ENCODE results near the gene TNFSF8. TPM values are rescaled to one million over a fixed set of nuclear protein-coding genes. Genes with fewer than 3 reads are reported as not detected.

Gene TNFSF8
- polyA plus RNA-seq, 1 of the 3 experiments (the other 2 are of a cell fraction) = not detected

- TF ChIP-seq USF2 (IDR thresholded peaks at IDR 0.05; ENCODE audit: borderline replicate concordance, low read depth, low read length) = no peak
- TF ChIP-seq EP300 (IDR thresholded peaks at IDR 0.05; ENCODE audit: borderline replicate concordance in 1 of 2, low read depth in 1 of 2, low read length in 1 of 2) = no peak
- no peak for TF ChIP-seq IRF3 (IDR thresholded peaks at IDR 0.05; ENCODE audit: low read depth, low read length)
These were observed 13.9 kb downstream of the TNFSF8 start (continued) for GRCh38 chr9:114916481-114916880.

GRCh38 chr9:114914139-114914538, 16.3 kb downstream of the TNFSF8 start:
- H3K9me3 ChIP-seq = no peaks in the 10 kb centered on the region
- H4K20me1 ChIP-seq (ENCODE audit: insufficient read depth) = no peaks in the 10 kb centered on the region
- no peak overlapping the region for H3K4me3 ChIP-seq (ENCODE audit: low read depth in 2 of 2, low read length in 1 of 2)
- no peak overlapping the region for H3K27ac ChIP-seq (ENCODE audit: low read depth in 2 of 2, low read length in 1 of 2)
- H3K9me2 ChIP-seq = no peaks in the 10 kb centered on the region
- no peak overlapping the region for H3K4me2 ChIP-seq
- no peaks in the 10 kb centered on the region for H3K79me2 ChIP-seq (ENCODE audit: insufficient read depth)
- H3K4me1 ChIP-seq (ENCODE audit: control insufficient read depth in 1 of 2, insufficient read depth in 2 of 2, low read depth in 1 of 2, low read length in 1 of 2) = peaks cover 0 to 12% of the 10 kb centered on the region in 2 experiments; a peak in 3 of 4 replicates
- whole genome bisulfite sequencing (ENCODE audit: low lambda C conversion rate) = 31% methylated on average over 1 of the region's 1 CpG
- H3F3A ChIP-seq (replicated peaks; ENCODE audit: insufficient read depth) = no peaks in the 10 kb centered on the region
- DNase-seq = no peak
- H3K36me3 ChIP-seq (replicated peaks in 1 of 2; ENCODE audit: control insufficient read depth in 1 of 2, insufficient read depth in 2 of 2, low read length in 1 of 2) = no peaks in the 10 kb centered on the region
- H3K27me3 ChIP-seq (ENCODE audit: insufficient read depth) = no peaks in the 10 kb centered on the region; the same call in 1 of the 2 replicates
- TF ChIP-seq YY1 (IDR thresholded peaks at IDR 0.05; ENCODE audit: low read depth) (no peak), EP300 (IDR thresholded peaks at IDR 0.05; ENCODE audit: borderline replicate concordance in 1 of 2, low read depth in 1 of 2, low read length in 1 of 2) (no peak), POLR2AphosphoS5 (IDR thresholded peaks at IDR 0.05; ENCODE audit: low read depth, low read length) (no peak), CTCF (IDR thresholded peaks at IDR 0.05) (peak; percentile 55), MXI1 (IDR thresholded peaks at IDR 0.05; ENCODE audit: low read depth, low read length) (no peak), JUND (IDR thresholded peaks at IDR 0.05) (no peak), TAF1 (IDR thresholded peaks at IDR 0.05; ENCODE audit: borderline replicate concordance, low read depth, low read length) (no peak), SMC3 (IDR thresholded peaks at IDR 0.05; ENCODE audit: low read depth, low read length) (peak; percentile 30; the same call in 1 of the 2 replicates)
- POLR2A ChIA-PET = no interaction called here
- CTCF ChIA-PET = interaction anchor here (0.7 to 5.0 kb wide), 12 partner anchors 10 to 611 kb away, joined by 3 to 31 read pairs (median 5); partner anchors contain the start of gene TEX48
- H2AFZ ChIP-seq (ENCODE audit: low read depth) = no peak overlapping the region
- no peak overlapping the region for H3K9ac ChIP-seq

- TF ChIP-seq RAD21 (IDR thresholded peaks at IDR 0.05; ENCODE audit: low read length) = no peak
- TF ChIP-seq PBX3 (IDR thresholded peaks at IDR 0.05) = 0 out of 2 replicates have a peak, but pooled peaks have one; percentile 28
- DNase-seq = no peak
- 48% methylated on average over 4 of the region's 4 CpGs for WGBS (ENCODE audit: low lambda C conversion rate)
- H2AFZ ChIP-seq (ENCODE audit: low read depth) = no peak overlapping the region
- CTCF ChIA-PET = interaction anchor here (0.7 to 5.0 kb wide), 10 partner anchors 10 to 611 kb away, joined by 3 to 31 read pairs (median 5); partner anchors contain the start of gene TEX48
- no peaks in the 10 kb centered on the region for H3K36me3 ChIP-seq (replicated peaks in 1 of 2; ENCODE audit: control insufficient read depth in 1 of 2, insufficient read depth in 2 of 2, low read length in 1 of 2)
- no peak overlapping the region for H3K4me2 ChIP-seq
- H3K9me2 ChIP-seq = no peaks in the 10 kb centered on the region
- H3F3A ChIP-seq (replicated peaks; ENCODE audit: insufficient read depth) = no peaks in the 10 kb centered on the region
- no peak overlapping the region for H3K27ac ChIP-seq (ENCODE audit: low read depth in 2 of 2, low read length in 1 of 2)
- no peaks in the 10 kb centered on the region for H3K9me3 ChIP-seq
- H3K27me3 ChIP-seq (ENCODE audit: insufficient read depth) = no peaks in the 10 kb centered on the region; the same call in 1 of the 2 replicates
- no peak overlapping the region for H3K9ac ChIP-seq
- no peaks in the 10 kb centered on the region for H4K20me1 ChIP-seq (ENCODE audit: insufficient read depth)
- H3K4me1 ChIP-seq (ENCODE audit: control insufficient read depth in 1 of 2, insufficient read depth in 2 of 2, low read depth in 1 of 2, low read length in 1 of 2) = peaks cover 0 to 17% of the 10 kb centered on the region in 2 experiments; a peak in 3 of 4 replicates
- no peaks in the 10 kb centered on the region for H3K79me2 ChIP-seq (ENCODE audit: insufficient read depth)
- no peak overlapping the region for H3K4me3 ChIP-seq (ENCODE audit: low read depth in 2 of 2, low read length in 1 of 2)
- POLR2A ChIA-PET = no interaction called here
These were observed 16.7 kb downstream of the TNFSF8 start for GRCh38 chr9:114913656-114914055.

Measured in SK-N-SH (cell line).